ENCODE data around the gene SPATA24.

SPATA24 gene

GRCh38 chr5:139383993-139384590 lies 19.8 kb downstream of the SPATA24 start:
- Histone ChIP-seq H3K36me3 (ENCODE audit: low read length) (no peaks in the 10 kb centered on the region), H3K79me2 (ENCODE audit: insufficient read depth, low read length) (peaks cover 2% of the 10 kb centered on the region; the same call in 1 of the 2 replicates), H2AFZ (ENCODE audit: low read depth, low read length, severe bottlenecking) (no peak overlapping the region), H3K9me2 (replicated peaks; ENCODE audit: insufficient read depth, low read length) (no peaks in the 10 kb centered on the region), H3K27me3 (ENCODE audit: low read length) (no peaks in the 10 kb centered on the region), H3K4me2 (ENCODE audit: low read depth, low read length, poor library complexity, severe bottlenecking) (no peak overlapping the region), H3K27ac (ENCODE audit: low read depth, low read length) (no peak overlapping the region), H3F3A (ENCODE audit: insufficient read depth) (peaks cover 44% of the 10 kb centered on the region), H3K9me3 (ENCODE audit: insufficient read depth, low read length) (no peaks in the 10 kb centered on the region), H3K4me3 (ENCODE audit: insufficient read depth, low read length, poor library complexity, severe bottlenecking) (no peak overlapping the region), H3K9ac (ENCODE audit: low read length) (no peak overlapping the region), H4K20me1 (ENCODE audit: low read depth, low read length) (no peaks in the 10 kb centered on the region)
- no peak for TF ChIP-seq EZH2phosphoT487 (conservative IDR thresholded peaks at IDR 0.05; ENCODE audit: low read length)
- TF ChIP-seq CTCF (IDR thresholded peaks at IDR 0.05; ENCODE audit: insufficient read depth, low read length, poor library complexity, severe bottlenecking) = no peak

GRCh38 chr5:139383275-139383992 lies 20.5 kb downstream of the SPATA24 start, which contains the start of gene SLC23A1:
TSS of gene SLC23A1 (minus strand) at chr5:139383297. CDS start at chr5:139383253, 44 bp downstream.
- H3K36me3 ChIP-seq (ENCODE audit: low read length) = no peaks in the 10 kb centered on the region
- H3K27me3 ChIP-seq (ENCODE audit: low read length) = no peaks in the 10 kb centered on the region
- no peak within 1 kb of the TSS for H3K4me2 ChIP-seq (ENCODE audit: low read depth, low read length, poor library complexity, severe bottlenecking)
- H3K79me2 ChIP-seq (ENCODE audit: insufficient read depth, low read length) = no peaks in the 10 kb centered on the region
- H3F3A ChIP-seq (ENCODE audit: insufficient read depth) = peaks cover 37% of the 10 kb centered on the region
- no peak within 1 kb of the TSS for H3K9ac ChIP-seq (ENCODE audit: low read length)
- H3K9me3 ChIP-seq (ENCODE audit: insufficient read depth, low read length) = no peaks in the 10 kb centered on the region
- H3K27ac ChIP-seq (ENCODE audit: low read depth, low read length) = no peak within 1 kb of the TSS
- no peaks in the 10 kb centered on the region for H4K20me1 ChIP-seq (ENCODE audit: low read depth, low read length)
- H3K4me3 ChIP-seq (ENCODE audit: insufficient read depth, low read length, poor library complexity, severe bottlenecking) = no peak within 1 kb of the TSS
- H3K9me2 ChIP-seq (replicated peaks; ENCODE audit: insufficient read depth, low read length) = no peaks in the 10 kb centered on the region
- no peak within 1 kb of the TSS for H2AFZ ChIP-seq (ENCODE audit: low read depth, low read length, severe bottlenecking)
- TF ChIP-seq CTCF (IDR thresholded peaks at IDR 0.05; ENCODE audit: insufficient read depth, low read length, poor library complexity, severe bottlenecking) (no peak), EZH2phosphoT487 (conservative IDR thresholded peaks at IDR 0.05; ENCODE audit: low read length) (no peak)

GRCh38 chr5:139382807-139383206 lies 21.1 kb downstream of the SPATA24 start:
- no peaks in the 10 kb centered on the region for H3K9me2 ChIP-seq (replicated peaks; ENCODE audit: insufficient read depth, low read length)
- H3K27me3 ChIP-seq (ENCODE audit: low read length) = no peaks in the 10 kb centered on the region
- H3K4me3 ChIP-seq (ENCODE audit: insufficient read depth, low read length, poor library complexity, severe bottlenecking) = no peak overlapping the region
- no peaks in the 10 kb centered on the region for H3K79me2 ChIP-seq (ENCODE audit: insufficient read depth, low read length)
- H3K4me2 ChIP-seq (ENCODE audit: low read depth, low read length, poor library complexity, severe bottlenecking) = no peak overlapping the region
- no peaks in the 10 kb centered on the region for H3K36me3 ChIP-seq (ENCODE audit: low read length)
- H3K27ac ChIP-seq (ENCODE audit: low read depth, low read length) = no peak overlapping the region
- no peaks in the 10 kb centered on the region for H3K9me3 ChIP-seq (ENCODE audit: insufficient read depth, low read length)
- H2AFZ ChIP-seq (ENCODE audit: low read depth, low read length, severe bottlenecking) = no peak overlapping the region
- no peaks in the 10 kb centered on the region for H4K20me1 ChIP-seq (ENCODE audit: low read depth, low read length)
- TF ChIP-seq CTCF (IDR thresholded peaks at IDR 0.05; ENCODE audit: insufficient read depth, low read length, poor library complexity, severe bottlenecking) (no peak), EZH2phosphoT487 (conservative IDR thresholded peaks at IDR 0.05; ENCODE audit: low read length) (no peak)
- peaks cover 31% of the 10 kb centered on the region for H3F3A ChIP-seq (ENCODE audit: insufficient read depth)
- no peak overlapping the region for H3K9ac ChIP-seq (ENCODE audit: low read length)
